Measurements from ENCODE around the gene SNX18. TPM values are rescaled to one million over a fixed set of nuclear protein-coding genes. Genes with fewer than 3 reads are reported as not detected.

Gene SNX18
- total RNA-seq, 1 donor from 2014 or later: 95.0 TPM

- Mint-ChIP-seq H3K4me3 (ENCODE audit: unreplicated experiment) (no peak overlapping the region), H3K9me3 (ENCODE audit: unreplicated experiment) (no peaks in the 10 kb centered on the region), H3K4me1 (ENCODE audit: low read depth, unreplicated experiment) (no peaks in the 10 kb centered on the region), H3K27ac (ENCODE audit: unreplicated experiment) (no peak overlapping the region), H3K27me3 (ENCODE audit: unreplicated experiment) (peaks cover 5% of the 10 kb centered on the region), H3K36me3 (ENCODE audit: unreplicated experiment) (peaks cover 4% of the 10 kb centered on the region)
- DNase-seq: no peak
- TF ChIP-seq CTCF (IDR thresholded peaks at IDR 0.05; ENCODE audit: partially characterized antibody, unreplicated experiment): no peak
Measured at GRCh38 chr5:54586336-54586735, 68.8 kb downstream of the SNX18 start.

GRCh38 chr5:54589786-54590185, 72.2 kb downstream of the SNX18 start:
- no peak for TF ChIP-seq CTCF (IDR thresholded peaks at IDR 0.05; ENCODE audit: partially characterized antibody, unreplicated experiment)
- no peak overlapping the region for H3K4me3 Mint-ChIP-seq (ENCODE audit: unreplicated experiment)
- H3K27me3 Mint-ChIP-seq (ENCODE audit: unreplicated experiment): peaks cover 5% of the 10 kb centered on the region
- no peak overlapping the region for H3K27ac Mint-ChIP-seq (ENCODE audit: unreplicated experiment)
- H3K4me1 Mint-ChIP-seq (ENCODE audit: low read depth, unreplicated experiment): no peaks in the 10 kb centered on the region
- no peak for DNase-seq
- no peaks in the 10 kb centered on the region for H3K9me3 Mint-ChIP-seq (ENCODE audit: unreplicated experiment)
- H3K36me3 Mint-ChIP-seq (ENCODE audit: unreplicated experiment): peaks cover 4% of the 10 kb centered on the region

- Mint-ChIP-seq H3K27me3 (ENCODE audit: unreplicated experiment) (peaks cover 3% of the 10 kb centered on the region), H3K4me3 (ENCODE audit: unreplicated experiment) (no peak overlapping the region), H3K9me3 (ENCODE audit: unreplicated experiment) (no peaks in the 10 kb centered on the region), H3K27ac (ENCODE audit: unreplicated experiment) (no peak overlapping the region), H3K36me3 (ENCODE audit: unreplicated experiment) (peaks cover 4% of the 10 kb centered on the region), H3K4me1 (ENCODE audit: low read depth, unreplicated experiment) (no peaks in the 10 kb centered on the region)
- TF ChIP-seq CTCF (IDR thresholded peaks at IDR 0.05; ENCODE audit: partially characterized antibody, unreplicated experiment): no peak
- DNase-seq: no peak
Measured at GRCh38 chr5:54590824-54591223, 73.3 kb downstream of the SNX18 start.

- no peak for DNase-seq
- Mint-ChIP-seq H3K27ac (ENCODE audit: unreplicated experiment) (no peak overlapping the region), H3K4me3 (ENCODE audit: unreplicated experiment) (no peak overlapping the region), H3K36me3 (ENCODE audit: unreplicated experiment) (peaks cover 14% of the 10 kb centered on the region), H3K27me3 (ENCODE audit: unreplicated experiment) (no peaks in the 10 kb centered on the region), H3K9me3 (ENCODE audit: unreplicated experiment) (no peaks in the 10 kb centered on the region), H3K4me1 (ENCODE audit: low read depth, unreplicated experiment) (no peaks in the 10 kb centered on the region)
- no peak for TF ChIP-seq CTCF (IDR thresholded peaks at IDR 0.05; ENCODE audit: partially characterized antibody, unreplicated experiment)
Measured at GRCh38 chr5:54593779-54594178, 76.2 kb downstream of the SNX18 start.

GRCh38 chr5:54594181-54594580, 76.6 kb downstream of the SNX18 start:
- H3K4me1 Mint-ChIP-seq (ENCODE audit: low read depth, unreplicated experiment): no peaks in the 10 kb centered on the region
- no peak for DNase-seq
- H3K9me3 Mint-ChIP-seq (ENCODE audit: unreplicated experiment): no peaks in the 10 kb centered on the region
- peaks cover 18% of the 10 kb centered on the region for H3K36me3 Mint-ChIP-seq (ENCODE audit: unreplicated experiment)
- no peak overlapping the region for H3K4me3 Mint-ChIP-seq (ENCODE audit: unreplicated experiment)
- H3K27ac Mint-ChIP-seq (ENCODE audit: unreplicated experiment): no peak overlapping the region
- no peak for TF ChIP-seq CTCF (IDR thresholded peaks at IDR 0.05; ENCODE audit: partially characterized antibody, unreplicated experiment)
- no peaks in the 10 kb centered on the region for H3K27me3 Mint-ChIP-seq (ENCODE audit: unreplicated experiment)

All from glutamatergic neuron (in vitro differentiated cells).